H9 (cell line): ENCODE data around the gene KLF6. TPM values are rescaled to one million over a fixed set of nuclear protein-coding genes. Genes with fewer than 3 reads are reported as not detected.

Source experiments
- DNase-seq: peaks from one replicate; pipeline ENCODE4 v3.0.0-alpha.2; 2017
- H2AFZ ChIP-seq: one replicate; pipeline ENCODE4 v1.6.1; 2013; ENCODE audit warnings: mild to moderate bottlenecking, low read length, control low read depth, moderate library complexity
- H2AK5ac ChIP-seq: 2 replicates; pipeline ENCODE4 v1.6.1; 2013; ENCODE audit warnings: low read length, control low read depth, mixed read lengths; ENCODE audit not compliant: insufficient read length
- H2BK120ac ChIP-seq: one replicate; pipeline ENCODE4 v1.6.1; 2013; ENCODE audit warnings: low read depth, mild to moderate bottlenecking, low read length, control low read depth, inconsistent platforms; ENCODE audit not compliant: poor library complexity, severe bottlenecking
- H2BK12ac ChIP-seq: 2 replicates; pipeline ENCODE4 v1.6.1; 2013; ENCODE audit warnings: low read length, control low read depth, mixed read lengths, low read depth; ENCODE audit not compliant: insufficient read length
- H2BK15ac ChIP-seq: 2 replicates; pipeline ENCODE4 v1.6.1; 2013; ENCODE audit warnings: low read depth, low read length, control low read depth
- H2BK20ac ChIP-seq: one replicate; pipeline ENCODE4 v1.6.1; 2013; ENCODE audit warnings: low read depth, mild to moderate bottlenecking, low read length, control low read depth, inconsistent platforms; ENCODE audit not compliant: poor library complexity, severe bottlenecking
- H2BK5ac ChIP-seq: 2 replicates; pipeline ENCODE4 v1.6.1; 2013; ENCODE audit warnings: low read length, control low read depth, mixed read lengths; ENCODE audit not compliant: insufficient read length
- H3K14ac ChIP-seq: 2 replicates; pipeline ENCODE4 v1.6.1; 2013; ENCODE audit warnings: low read length, control low read depth; ENCODE audit not compliant: insufficient read depth
- H3K18ac ChIP-seq: 2 replicates; pipeline ENCODE4 v1.6.1; 2013; ENCODE audit warnings: low read depth, mild to moderate bottlenecking, mixed read lengths, low read length, control low read depth; ENCODE audit not compliant: insufficient read length
- H3K23ac ChIP-seq: 2 replicates; pipeline ENCODE4 v1.6.1; 2013; ENCODE audit warnings: low read length, control low read depth, mixed read lengths, low read depth; ENCODE audit not compliant: insufficient read length
- H3K23me2 ChIP-seq: 2 replicates; pipeline ENCODE4 v1.6.1; 2013; ENCODE audit warnings: low read depth, mild to moderate bottlenecking, mixed read lengths, low read length, control low read depth; ENCODE audit not compliant: insufficient read length, poor library complexity, severe bottlenecking
- H3K27ac ChIP-seq: 2 replicates; pipeline ENCODE4 v1.5.1; 2013; ENCODE audit warnings: low read length, control low read depth, mixed read lengths, low read depth; ENCODE audit not compliant: insufficient read length
- H3K27me3 ChIP-seq: 2 replicates; pipeline ENCODE4 v1.6.1; 2013; ENCODE audit warnings: low read length, control low read depth, inconsistent platforms; ENCODE audit not compliant: insufficient read depth
- H3K4ac ChIP-seq: 2 replicates; pipeline ENCODE4 v1.6.1; 2013; ENCODE audit warnings: low read depth, mild to moderate bottlenecking, control low read depth, inconsistent platforms, low read length, moderate library complexity
- H3K4me1 ChIP-seq: 2 replicates; pipeline ENCODE4 v1.6.1; 2013; ENCODE audit warnings: low read length, control low read depth, inconsistent platforms; ENCODE audit not compliant: insufficient read depth
- H3K4me2 ChIP-seq: 2 replicates; pipeline ENCODE4 v1.6.1; 2013; ENCODE audit warnings: low read length, control low read depth, mixed read lengths; ENCODE audit not compliant: insufficient read length, insufficient read depth
- H3K56ac ChIP-seq: 2 replicates; pipeline ENCODE4 v1.6.1; 2013; ENCODE audit warnings: low read depth, mild to moderate bottlenecking, mixed read lengths, low read length, control low read depth; ENCODE audit not compliant: insufficient read length
- H3K79me1 ChIP-seq: 2 replicates; pipeline ENCODE4 v1.6.1; 2013; ENCODE audit warnings: low read depth, mild to moderate bottlenecking, moderate library complexity, low read length, control low read depth, inconsistent platforms; ENCODE audit not compliant: insufficient read depth, poor library complexity, severe bottlenecking
- H3K79me2 ChIP-seq: 2 replicates; pipeline ENCODE4 v1.6.1; 2013; ENCODE audit warnings: low read length, control low read depth, inconsistent platforms; ENCODE audit not compliant: insufficient read depth
- H3K9ac ChIP-seq: 2 replicates; pipeline ENCODE4 v1.6.1; 2013; ENCODE audit warnings: low read length, control low read depth, mixed read lengths; ENCODE audit not compliant: insufficient read length; ENCODE audit errors: extremely low read depth
- H3K9me3 ChIP-seq: one replicate; pipeline ENCODE4 v1.6.1; 2013; ENCODE audit warnings: low read depth, low read length, inconsistent platforms; ENCODE audit not compliant: control insufficient read depth
- H3T11ph ChIP-seq: one replicate; pipeline ENCODE4 v1.6.1; 2013; ENCODE audit warnings: mild to moderate bottlenecking, low read length, control low read depth, inconsistent platforms
- H4K20me1 ChIP-seq: one replicate; pipeline ENCODE4 v1.6.1; 2013; ENCODE audit not compliant: control insufficient read depth, insufficient read length, insufficient read depth
- H4K5ac ChIP-seq: 2 replicates; pipeline ENCODE4 v1.6.1; 2013; ENCODE audit warnings: low read depth, mild to moderate bottlenecking, mixed read lengths, low read length, control low read depth; ENCODE audit not compliant: insufficient read length
- H4K8ac ChIP-seq: replicated peaks from 2 replicates; pipeline ENCODE4 v1.6.1; 2013; ENCODE audit warnings: low read length, control low read depth, mixed read lengths, low read depth; ENCODE audit not compliant: insufficient read length
- H4K91ac ChIP-seq: 2 replicates; pipeline ENCODE4 v1.6.1; 2013; ENCODE audit warnings: low read depth, mild to moderate bottlenecking, moderate library complexity, mixed read lengths, low read length, control low read depth; ENCODE audit not compliant: insufficient read length
- H3K27ac Mint-ChIP-seq, 3 experiments: 2 replicates in 2 of 3; 3 replicates in 1 of 3; pipeline ENCODE4 v1.8.0; 2020 to 2021; ENCODE audit warnings: mixed read lengths in 3 of 3, mild to moderate bottlenecking in 1 of 3, moderate library complexity in 1 of 3
- H3K27me3 Mint-ChIP-seq: 2 replicates; pipeline ENCODE4 v1.8.0; 2021; ENCODE audit warnings: low read depth, mild to moderate bottlenecking, moderate library complexity, mixed read lengths
- H3K36me3 Mint-ChIP-seq, 3 experiments: 2 replicates in 2 of 3; 3 replicates in 1 of 3; pipeline ENCODE4 v1.8.0; 2020 to 2021; ENCODE audit warnings: low read depth in 3 of 3, mixed read lengths in 3 of 3; ENCODE audit not compliant: insufficient read depth in 1 of 3
- H3K4me1 Mint-ChIP-seq, 2 experiments: 2 replicates each; pipeline ENCODE4 v1.8.0; 2020; ENCODE audit warnings: mixed read lengths in 2 of 2
- H3K4me3 Mint-ChIP-seq, 2 experiments: 2 replicates in 1 of 2; 3 replicates in 1 of 2; pipeline ENCODE4 v1.8.0; 2020 to 2021; ENCODE audit warnings: mild to moderate bottlenecking in 2 of 2, mixed read lengths in 2 of 2, moderate library complexity in 1 of 2
- H3K9me3 Mint-ChIP-seq, 2 experiments: 2 replicates in 1 of 2; 3 replicates in 1 of 2; pipeline ENCODE4 v1.8.0; 2020; ENCODE audit warnings: mild to moderate bottlenecking in 2 of 2, mixed read lengths in 2 of 2, moderate library complexity in 1 of 2
- WGBS: extraction: QIAGEN DNeasy Blood & Tissue Kit; methylation state at CpG from one replicate; pipeline ENCODE4 v1.1.7; 2013; ENCODE audit warnings: missing lambda C conversion rate, low lambda C conversion rate, mixed read lengths; ENCODE audit not compliant: insufficient read length; ENCODE audit errors: extremely low coverage; 5-methylcytosine and 5-hydroxymethylcytosine counted together
- total RNA-seq: library from RNA; stranded (reverse); gene quantifications from 2 replicates; pipeline ENCODE4 v1.2.1, GENCODE V29; 2021
- TF ChIP-seq, protein P1 (sequence below): fragments of 200-600 bp; sonication (generic); conservative IDR thresholded peaks from 3 replicates; pipeline ENCODE4 v1.8.0; 2021; ENCODE audit warnings: antibody characterized with exemption, mild to moderate bottlenecking

The KLF6 gene
- total RNA-seq, 1 experiment from 2014 or later = 19.3 TPM

DNA sequence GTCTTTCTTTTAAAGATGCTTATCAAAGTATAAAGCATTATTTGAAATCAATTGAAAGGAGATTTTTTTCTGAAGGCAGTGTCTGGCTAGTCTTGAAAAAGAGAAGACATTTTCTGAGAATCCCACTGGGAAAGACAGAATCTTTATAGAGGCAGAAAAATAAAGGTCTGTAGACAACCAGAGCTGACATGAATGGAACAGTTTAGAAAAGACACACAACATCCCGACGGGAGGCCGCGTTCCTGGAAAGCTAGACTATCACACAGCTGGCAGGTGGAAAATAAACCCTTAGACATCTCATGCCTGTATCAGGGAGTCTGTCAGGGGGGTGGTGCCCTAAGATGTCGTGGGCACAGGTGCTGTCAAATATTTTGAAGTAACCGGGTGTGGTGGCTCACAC, 48.0 kb upstream of the KLF6 start:
- no CpG with 5 or more reads among the region's 6 CpGs for whole genome bisulfite sequencing
- DNase-seq = no peak
- no peak overlapping the region for H2AFZ ChIP-seq
- peaks cover 6% of the 10 kb centered on the region; the same call in 1 of the 2 replicates for H3K4me1 ChIP-seq
- H3K9me3 ChIP-seq = no peaks in the 10 kb centered on the region
- H3K18ac ChIP-seq = no peak overlapping the region
- no peak overlapping the region for H3K14ac ChIP-seq
- Mint-ChIP-seq H3K36me3 (no peaks in the 10 kb centered on the region; a peak in 1 of 7 replicates), H3K27ac (no peak overlapping the region), H3K4me1 (peaks cover 31 to 41% of the 10 kb centered on the region in 2 experiments), H3K4me3 (no peak overlapping the region), H3K9me3 (peaks cover 0 to under 1% of the 10 kb centered on the region in 2 experiments; a peak in 2 of 5 replicates), H3K27me3 (no peaks in the 10 kb centered on the region)
- H2BK20ac ChIP-seq = no peak overlapping the region
- no peaks in the 10 kb centered on the region for H3K79me2 ChIP-seq
- no peak overlapping the region for H3K56ac ChIP-seq
- no peak overlapping the region for H4K8ac ChIP-seq
- H2BK120ac ChIP-seq = no peak overlapping the region
- H3K27ac ChIP-seq = no peak overlapping the region
- no peak overlapping the region for H3T11ph ChIP-seq
- no peak overlapping the region for H2BK15ac ChIP-seq
- H3K4ac ChIP-seq = no peak overlapping the region
- no peaks in the 10 kb centered on the region for H3K27me3 ChIP-seq
- H3K79me1 ChIP-seq = no peaks in the 10 kb centered on the region
- no peak overlapping the region for H4K91ac ChIP-seq
- H4K20me1 ChIP-seq = no peaks in the 10 kb centered on the region
- no peak overlapping the region for H3K4me2 ChIP-seq
- H2BK12ac ChIP-seq = no peak overlapping the region
- no peak overlapping the region for H2BK5ac ChIP-seq
- TF ChIP-seq, protein P1, sequence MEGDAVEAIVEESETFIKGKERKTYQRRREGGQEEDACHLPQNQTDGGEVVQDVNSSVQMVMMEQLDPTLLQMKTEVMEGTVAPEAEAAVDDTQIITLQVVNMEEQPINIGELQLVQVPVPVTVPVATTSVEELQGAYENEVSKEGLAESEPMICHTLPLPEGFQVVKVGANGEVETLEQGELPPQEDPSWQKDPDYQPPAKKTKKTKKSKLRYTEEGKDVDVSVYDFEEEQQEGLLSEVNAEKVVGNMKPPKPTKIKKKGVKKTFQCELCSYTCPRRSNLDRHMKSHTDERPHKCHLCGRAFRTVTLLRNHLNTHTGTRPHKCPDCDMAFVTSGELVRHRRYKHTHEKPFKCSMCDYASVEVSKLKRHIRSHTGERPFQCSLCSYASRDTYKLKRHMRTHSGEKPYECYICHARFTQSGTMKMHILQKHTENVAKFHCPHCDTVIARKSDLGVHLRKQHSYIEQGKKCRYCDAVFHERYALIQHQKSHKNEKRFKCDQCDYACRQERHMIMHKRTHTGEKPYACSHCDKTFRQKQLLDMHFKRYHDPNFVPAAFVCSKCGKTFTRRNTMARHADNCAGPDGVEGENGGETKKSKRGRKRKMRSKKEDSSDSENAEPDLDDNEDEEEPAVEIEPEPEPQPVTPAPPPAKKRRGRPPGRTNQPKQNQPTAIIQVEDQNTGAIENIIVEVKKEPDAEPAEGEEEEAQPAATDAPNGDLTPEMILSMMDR = no peak
- H2AK5ac ChIP-seq = no peak overlapping the region
- H3K23ac ChIP-seq = no peak overlapping the region
- no peaks in the 10 kb centered on the region for H3K23me2 ChIP-seq
- H3K9ac ChIP-seq = no peak overlapping the region
- H4K5ac ChIP-seq = no peak overlapping the region
